Sigmoid colon (tissue), 3 donors: ENCODE results near the gene NIPSNAP3A.

Experiments used
- POLR2A ChIP-seq, 2 donors: fragments of 450-650 bp; IDR thresholded peaks; one replicate each; pipeline ENCODE4 v1.6.1; 2016; ENCODE audit warnings: antibody characterized with exemption in 2 of 2, mild to moderate bottlenecking in 2 of 2, moderate library complexity in 2 of 2
- TF ChIP-seq, protein P1 (sequence below), 4 experiments: fragments of 450-650 bp in 3 of 4; fragments of 200-600 bp in 1 of 4; IDR thresholded peaks; one replicate each; pipeline ENCODE4 v1.5.1; 2016 to 2019; ENCODE audit warnings: antibody characterized with exemption in 4 of 4, mild to moderate bottlenecking in 3 of 4, moderate library complexity in 2 of 4

DNA sequence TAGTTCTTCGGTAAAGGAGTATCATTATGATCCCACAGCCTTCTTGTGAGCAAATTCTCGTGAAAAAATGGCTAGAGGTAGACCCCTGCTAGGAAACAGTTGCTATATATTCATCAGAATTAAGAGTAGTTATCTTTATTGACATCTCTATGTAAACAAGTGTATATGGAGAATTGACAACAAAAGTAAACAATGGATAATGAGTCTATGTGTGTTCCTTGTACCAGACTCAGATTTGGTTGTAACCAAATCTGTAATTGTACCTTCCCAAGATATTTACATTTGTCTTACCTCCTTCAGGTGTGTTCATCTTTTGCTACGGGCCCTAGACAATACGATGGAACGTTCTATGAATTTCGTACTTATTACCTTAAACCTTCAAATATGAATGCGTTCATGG lies 18.5 kb downstream of the NIPSNAP3A start:
- TF ChIP-seq, protein P1, sequence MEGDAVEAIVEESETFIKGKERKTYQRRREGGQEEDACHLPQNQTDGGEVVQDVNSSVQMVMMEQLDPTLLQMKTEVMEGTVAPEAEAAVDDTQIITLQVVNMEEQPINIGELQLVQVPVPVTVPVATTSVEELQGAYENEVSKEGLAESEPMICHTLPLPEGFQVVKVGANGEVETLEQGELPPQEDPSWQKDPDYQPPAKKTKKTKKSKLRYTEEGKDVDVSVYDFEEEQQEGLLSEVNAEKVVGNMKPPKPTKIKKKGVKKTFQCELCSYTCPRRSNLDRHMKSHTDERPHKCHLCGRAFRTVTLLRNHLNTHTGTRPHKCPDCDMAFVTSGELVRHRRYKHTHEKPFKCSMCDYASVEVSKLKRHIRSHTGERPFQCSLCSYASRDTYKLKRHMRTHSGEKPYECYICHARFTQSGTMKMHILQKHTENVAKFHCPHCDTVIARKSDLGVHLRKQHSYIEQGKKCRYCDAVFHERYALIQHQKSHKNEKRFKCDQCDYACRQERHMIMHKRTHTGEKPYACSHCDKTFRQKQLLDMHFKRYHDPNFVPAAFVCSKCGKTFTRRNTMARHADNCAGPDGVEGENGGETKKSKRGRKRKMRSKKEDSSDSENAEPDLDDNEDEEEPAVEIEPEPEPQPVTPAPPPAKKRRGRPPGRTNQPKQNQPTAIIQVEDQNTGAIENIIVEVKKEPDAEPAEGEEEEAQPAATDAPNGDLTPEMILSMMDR (IDR thresholded peaks at IDR 0.05) = no peak
- TF ChIP-seq POLR2A (IDR thresholded peaks at IDR 0.05) = no peak
